GM12878 (cell line): Measurements from ENCODE around the gene STAG1. TPM values are rescaled to one million over a fixed set of nuclear protein-coding genes. Genes with fewer than 3 reads are reported as not detected.

Experiments
- ATAC-seq: fragments of 200-7000 bp; cut with Tn5 transposase; 3 replicates; pipeline ENCODE4 v1.9.1; 2020; ENCODE audit warnings: mild to moderate bottlenecking, moderate library complexity
- BruUV-seq: library from RNA; stranded (reverse); fragments of 400-500 nt; replicated peaks from 2 replicates; lab custom pipeline; 2021; lab: Mats Ljungman, UMichigan
- CTCF ChIA-PET: fragments of 300-600 bp; sonication (Branson Sonifier 250); formaldehyde crosslinking; extraction: SDS; loops from one replicate; lab custom pipeline; 2021; ENCODE audit warnings: inconsistent platforms; lab: Yijun Ruan, JAX
- POLR2A ChIA-PET: fragments of 350-600 bp; formaldehyde crosslinking; extraction: SDS; loops from one replicate; lab custom pipeline; 2021; ENCODE audit warnings: inconsistent platforms; lab: Charles Lee
- RAD21 ChIA-PET: fragments of 300-600 bp; sonication (Branson Sonifier 250); formaldehyde crosslinking; loops from one replicate; lab custom pipeline; 2023; ENCODE audit warnings: antibody characterized with exemption; ENCODE audit not compliant: unreplicated experiment; lab: Charles Lee
- SMC1A ChIA-PET: fragments of 300-600 bp; sonication (Branson Sonifier 250); formaldehyde crosslinking; loops from one replicate; lab custom pipeline; 2023; ENCODE audit not compliant: unreplicated experiment, uncharacterized antibody; lab: Charles Lee
- DNase-seq: peaks from one replicate; pipeline ENCODE4 v3.0.0-alpha.2; 2011; ENCODE audit warnings: low read depth, low spot score
- FAIRE-seq: peaks from 3 replicates; lab custom pipeline; 2011; peaks lifted over from hg19 to GRCh38; lab: Jason Lieb, UNC
- H2AFZ ChIP-seq: 2 replicates; pipeline ENCODE4 v1.6.0; 2011; ENCODE audit warnings: low read depth, low read length, control low read depth; ENCODE audit not compliant: control insufficient read depth
- H3K27ac ChIP-seq: 2 replicates; pipeline ENCODE4 v1.5.1; 2011; ENCODE audit warnings: control low read depth; ENCODE audit not compliant: control insufficient read depth, insufficient read depth
- H3K27me3 ChIP-seq, 2 experiments: replicated peaks in 1 of 2; 2 replicates each; pipeline versions ENCODE4 v1.6.0 to v1.6.1; 2011; ENCODE audit warnings: low read length in 1 of 2; ENCODE audit not compliant: control insufficient read depth in 2 of 2, insufficient read depth in 2 of 2
- H3K36me3 ChIP-seq, 2 experiments: 2 replicates each; pipeline ENCODE4 v1.5.1; 2011; ENCODE audit warnings: low read length in 1 of 2; ENCODE audit not compliant: control insufficient read depth in 2 of 2, insufficient read depth in 2 of 2
- H3K4me1 ChIP-seq: 2 replicates; pipeline ENCODE4 v1.6.1; 2011; ENCODE audit warnings: mild to moderate bottlenecking, low read length, moderate library complexity, mixed read lengths; ENCODE audit not compliant: control insufficient read depth, insufficient read depth
- H3K4me2 ChIP-seq: 2 replicates; pipeline ENCODE4 v1.6.0; 2011; ENCODE audit warnings: control low read depth; ENCODE audit not compliant: control insufficient read depth, insufficient read depth
- H3K4me3 ChIP-seq: fragments of 200-600 bp; sonication (generic); 2 replicates; pipeline ENCODE4 v1.5.1; 2016
- H3K79me2 ChIP-seq: 2 replicates; pipeline ENCODE4 v1.6.0; 2011; ENCODE audit warnings: low read length; ENCODE audit not compliant: control insufficient read depth, insufficient read depth
- H3K9ac ChIP-seq: 2 replicates; pipeline ENCODE4 v1.8.0; 2011; ENCODE audit warnings: low read length, control low read depth, mixed read lengths; ENCODE audit not compliant: control insufficient read depth, insufficient read depth
- H3K9me3 ChIP-seq: replicated peaks from 3 replicates; pipeline ENCODE4 v1.5.1; 2011; ENCODE audit warnings: mild to moderate bottlenecking, low read length; ENCODE audit not compliant: control insufficient read depth, insufficient read depth
- H4K20me1 ChIP-seq: 2 replicates; pipeline ENCODE4 v1.6.0; 2011; ENCODE audit not compliant: control insufficient read depth, insufficient read depth
- EP300 ChIP-seq, 2 experiments: fragments of 150-350 bp in 1 of 2; IDR thresholded peaks; 2 replicates each; pipeline ENCODE4 v1.6.1; 2011 to 2012; ENCODE audit warnings: low read depth in 2 of 2, low read length in 2 of 2, borderline replicate concordance in 1 of 2, improper control_type of control experiment in 1 of 2, inconsistent platforms in 1 of 2; ENCODE audit not compliant: control insufficient read depth in 1 of 2
- FOS ChIP-seq: IDR thresholded peaks from 3 replicates; pipeline ENCODE4 v1.6.1; 2011; ENCODE audit warnings: borderline replicate concordance; ENCODE audit not compliant: insufficient read length; ENCODE audit errors: extremely low read depth
- KLF5 ChIP-seq: fragments of 450-650 bp; IDR thresholded peaks from 2 replicates; pipeline ENCODE4 v1.6.1; 2014; ENCODE audit warnings: mild to moderate bottlenecking; ENCODE audit not compliant: partially characterized antibody
- MTA2 ChIP-seq: fragments of 450-650 bp; IDR thresholded peaks from 2 replicates; pipeline ENCODE4 v1.6.1; 2016; ENCODE audit warnings: low read depth, mild to moderate bottlenecking, moderate library complexity
- RB1 ChIP-seq: fragments of 450-650 bp; formaldehyde crosslinking; IDR thresholded peaks from 2 replicates; pipeline ENCODE4 v1.6.1; 2017; ENCODE audit warnings: mild to moderate bottlenecking, borderline replicate concordance
- SMAD1 ChIP-seq: fragments of 450-650 bp; IDR thresholded peaks from 2 replicates; pipeline ENCODE4 v1.6.1; 2018; ENCODE audit warnings: mild to moderate bottlenecking, low read depth; ENCODE audit not compliant: partially characterized antibody
- STAT3 ChIP-seq: IDR thresholded peaks from 2 replicates; pipeline ENCODE4 v1.6.1; 2011; ENCODE audit warnings: low read depth, low read length, improper control_type of control experiment
- SUPT20H ChIP-seq: IDR thresholded peaks from 2 replicates; pipeline ENCODE4 v1.6.1; 2011; ENCODE audit warnings: low read depth, mild to moderate bottlenecking, low read length, moderate library complexity, borderline replicate concordance; ENCODE audit not compliant: control insufficient read depth
- SUZ12 ChIP-seq: fragments of 200-600 bp; sonication (generic); IDR thresholded peaks from one replicate; pipeline ENCODE4 v1.6.1; 2018; ENCODE audit warnings: antibody characterized with exemption, mild to moderate bottlenecking; ENCODE audit not compliant: unreplicated experiment
- ZNF384 ChIP-seq: IDR thresholded peaks from 2 replicates; pipeline ENCODE4 v1.6.1; 2012; ENCODE audit warnings: low read depth, mild to moderate bottlenecking, low read length, improper control_type of control experiment, borderline replicate concordance
- ZNF622 ChIP-seq: fragments of 450-650 bp; IDR thresholded peaks from 2 replicates; pipeline ENCODE4 v1.6.1; 2017; ENCODE audit warnings: mild to moderate bottlenecking, inconsistent platforms
- ZNF687 ChIP-seq: fragments of 450-650 bp; IDR thresholded peaks from 2 replicates; pipeline ENCODE4 v1.6.1; 2017; ENCODE audit warnings: mild to moderate bottlenecking, moderate library complexity
- WGBS: methylation state at CpG from one replicate; pipeline ENCODE4 v1.1.6; 2016; ENCODE audit warnings: low lambda C conversion rate; ENCODE audit not compliant: insufficient replicate concordance, insufficient coverage; ENCODE audit errors: missing lambda C conversion rate; 5-methylcytosine and 5-hydroxymethylcytosine counted together
- in situ Hi-C: fragments of 300-500 bp; cut with MboI; formaldehyde crosslinking; loops from 9 replicates; pipeline ENCODE4 v1.14.3; 2018; ENCODE audit warnings: mixed read lengths
- intact Hi-C: fragments of 100-400 bp; cut with micrococcal nuclease; formaldehyde crosslinking; loops from one replicate; pipeline ENCODE4 v1.14.2; 2022; ENCODE audit not compliant: unreplicated experiment
- polyA plus RNA-seq, 11 experiments: library from polyadenylated mRNA; depleted of rRNA in 4 of 11; unstranded in 6 of 11; stranded (reverse) in 5 of 11; fragments of >200 nt; fragmentation: Nextera tagmentation in 4 of 11; fragmentation: Illumina TruSeq in 1 of 11; extraction: Ambion mirVana in 4 of 11; extraction: Trizol in 1 of 11; gene quantifications; 1 replicate in 1 of 11; 2 replicates in 10 of 11; pipeline versions ENCODE4 v1.2.1 to v1.2.3, GENCODE V29; 2011 to 2016; ENCODE audit warnings: inconsistent platforms in 2 of 11, missing spikeins in 2 of 11, low read depth in 1 of 11
- total RNA-seq, 4 experiments: library from RNA; depleted of rRNA in 3 of 4; stranded (reverse); fragments of >200 nt in 3 of 4; fragmentation: Illumina TruSeq in 1 of 4; extraction: Trizol in 1 of 4; gene quantifications; 2 replicates each; pipeline versions ENCODE4 v1.2.1 to v1.2.3, GENCODE V29; 2013 to 2021
- TF ChIP-seq, protein P1 (sequence below): fragments of 450-650 bp; IDR thresholded peaks from 2 replicates; pipeline ENCODE4 v1.6.1; 2017; ENCODE audit warnings: low read depth, mild to moderate bottlenecking, moderate library complexity
- TF ChIP-seq, protein P2 (sequence below): fragments of 450-650 bp; IDR thresholded peaks from 2 replicates; pipeline ENCODE4 v1.6.1; 2017; ENCODE audit warnings: mild to moderate bottlenecking, moderate library complexity

STAG1 gene
- total and polyA plus RNA-seq, 10 of the 15 experiments (the other 5 are each of a cell fraction or from before 2014, with no cell fraction given) = 4.4 to 30.1 (median 20.2) TPM

DNA sequence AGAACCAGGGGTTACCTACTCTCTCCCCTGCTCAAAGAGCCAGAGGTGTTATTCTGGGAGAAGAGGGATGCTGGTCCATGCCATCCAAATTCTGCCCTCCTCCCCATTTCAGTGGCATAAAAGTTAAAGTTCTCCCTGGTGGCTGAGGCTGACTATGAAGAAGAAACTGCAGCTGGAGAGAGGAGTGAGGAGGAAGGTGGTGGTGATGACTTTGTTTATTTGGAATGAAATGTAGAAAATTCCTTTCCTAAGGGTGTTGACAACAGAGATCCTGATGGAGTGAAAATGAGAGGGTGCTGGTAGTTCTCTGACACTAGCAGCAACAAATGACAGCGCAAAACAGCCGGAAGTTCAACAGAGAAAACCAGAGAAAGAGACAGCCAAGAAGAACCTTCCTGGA lies 401.6 kb downstream of the STAG1 start:
- in situ Hi-C loops (no loop called here), intact Hi-C loops (no loop called here)
- peaks cover 6% of the 10 kb centered on the region; the same call in 1 of the 2 replicates for H3K4me1 ChIP-seq
- H3K79me2 ChIP-seq = no peaks in the 10 kb centered on the region
- no peak for ATAC-seq
- RAD21 ChIA-PET = interaction anchor here (0.7 kb wide), 1 partner anchor 402 kb away, joined by 3 read pairs; no protein-coding TSS in a partner anchor
- H2AFZ ChIP-seq = no peak overlapping the region
- H3K9me3 ChIP-seq = no peaks in the 10 kb centered on the region; the same call in 2 of the 3 replicates
- H3K9ac ChIP-seq = no peak overlapping the region
- 0 out of 4 replicates have a peak, but pooled peaks cover 0 to 5% of the 10 kb centered on the region in 2 experiments for H3K36me3 ChIP-seq
- DNase-seq = no peak
- SMC1A ChIA-PET = interaction anchor here (0.6 kb wide), 1 partner anchor 1768 kb away, joined by 3 read pairs; no protein-coding TSS in a partner anchor
- H3K27ac ChIP-seq = no peak overlapping the region
- no peak overlapping the region for H3K4me2 ChIP-seq
- no TSS peak for BruUV-seq
- no peak for FAIRE-seq
- WGBS = 100% methylated on average over 2 of the region's 2 CpGs
- CTCF ChIA-PET = interaction anchor here (0.7 to 3.2 kb wide), 9 partner anchors 9 to 402 kb away, joined by 3 to 14 read pairs (median 8); partner anchors contain the start of gene STAG1
- H3K4me3 ChIP-seq = no peak overlapping the region
- no peaks in the 10 kb centered on the region for H3K27me3 ChIP-seq
- H4K20me1 ChIP-seq = no peaks in the 10 kb centered on the region
- POLR2A ChIA-PET = no interaction called here
- TF ChIP-seq, protein P1, sequence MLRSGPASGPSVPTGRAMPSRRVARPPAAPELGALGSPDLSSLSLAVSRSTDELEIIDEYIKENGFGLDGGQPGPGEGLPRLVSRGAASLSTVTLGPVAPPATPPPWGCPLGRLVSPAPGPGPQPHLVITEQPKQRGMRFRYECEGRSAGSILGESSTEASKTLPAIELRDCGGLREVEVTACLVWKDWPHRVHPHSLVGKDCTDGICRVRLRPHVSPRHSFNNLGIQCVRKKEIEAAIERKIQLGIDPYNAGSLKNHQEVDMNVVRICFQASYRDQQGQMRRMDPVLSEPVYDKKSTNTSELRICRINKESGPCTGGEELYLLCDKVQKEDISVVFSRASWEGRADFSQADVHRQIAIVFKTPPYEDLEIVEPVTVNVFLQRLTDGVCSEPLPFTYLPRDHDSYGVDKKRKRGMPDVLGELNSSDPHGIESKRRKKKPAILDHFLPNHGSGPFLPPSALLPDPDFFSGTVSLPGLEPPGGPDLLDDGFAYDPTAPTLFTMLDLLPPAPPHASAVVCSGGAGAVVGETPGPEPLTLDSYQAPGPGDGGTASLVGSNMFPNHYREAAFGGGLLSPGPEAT = no peak
- TF ChIP-seq EP300 (IDR thresholded peaks at IDR 0.05; ENCODE audit: borderline replicate concordance in 1 of 2, control insufficient read depth in 1 of 2, low read depth in 2 of 2, low read length in 2 of 2) (no peak), ZNF687 (no peak), SMAD1 (no peak), KLF5 (no peak), FOS (no peak), ZNF384 (no peak), ZNF622 (no peak), STAT3 (no peak), MTA2 (no peak), SUZ12 (no peak), SUPT20H (no peak), RB1 (no peak)
- TF ChIP-seq, protein P2, sequence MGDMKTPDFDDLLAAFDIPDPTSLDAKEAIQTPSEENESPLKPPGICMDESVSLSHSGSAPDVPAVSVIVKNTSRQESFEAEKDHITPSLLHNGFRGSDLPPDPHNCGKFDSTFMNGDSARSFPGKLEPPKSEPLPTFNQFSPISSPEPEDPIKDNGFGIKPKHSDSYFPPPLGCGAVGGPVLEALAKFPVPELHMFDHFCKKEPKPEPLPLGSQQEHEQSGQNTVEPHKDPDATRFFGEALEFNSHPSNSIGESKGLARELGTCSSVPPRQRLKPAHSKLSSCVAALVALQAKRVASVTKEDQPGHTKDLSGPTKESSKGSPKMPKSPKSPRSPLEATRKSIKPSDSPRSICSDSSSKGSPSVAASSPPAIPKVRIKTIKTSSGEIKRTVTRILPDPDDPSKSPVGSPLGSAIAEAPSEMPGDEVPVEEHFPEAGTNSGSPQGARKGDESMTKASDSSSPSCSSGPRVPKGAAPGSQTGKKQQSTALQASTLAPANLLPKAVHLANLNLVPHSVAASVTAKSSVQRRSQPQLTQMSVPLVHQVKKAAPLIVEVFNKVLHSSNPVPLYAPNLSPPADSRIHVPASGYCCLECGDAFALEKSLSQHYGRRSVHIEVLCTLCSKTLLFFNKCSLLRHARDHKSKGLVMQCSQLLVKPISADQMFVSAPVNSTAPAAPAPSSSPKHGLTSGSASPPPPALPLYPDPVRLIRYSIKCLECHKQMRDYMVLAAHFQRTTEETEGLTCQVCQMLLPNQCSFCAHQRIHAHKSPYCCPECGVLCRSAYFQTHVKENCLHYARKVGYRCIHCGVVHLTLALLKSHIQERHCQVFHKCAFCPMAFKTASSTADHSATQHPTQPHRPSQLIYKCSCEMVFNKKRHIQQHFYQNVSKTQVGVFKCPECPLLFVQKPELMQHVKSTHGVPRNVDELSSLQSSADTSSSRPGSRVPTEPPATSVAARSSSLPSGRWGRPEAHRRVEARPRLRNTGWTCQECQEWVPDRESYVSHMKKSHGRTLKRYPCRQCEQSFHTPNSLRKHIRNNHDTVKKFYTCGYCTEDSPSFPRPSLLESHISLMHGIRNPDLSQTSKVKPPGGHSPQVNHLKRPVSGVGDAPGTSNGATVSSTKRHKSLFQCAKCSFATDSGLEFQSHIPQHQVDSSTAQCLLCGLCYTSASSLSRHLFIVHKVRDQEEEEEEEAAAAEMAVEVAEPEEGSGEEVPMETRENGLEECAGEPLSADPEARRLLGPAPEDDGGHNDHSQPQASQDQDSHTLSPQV = no peak
